Gastroesophageal sphincter (tissue), 4 donors: ENCODE results near the gene TM4SF5. TPM values are rescaled to one million over a fixed set of nuclear protein-coding genes. Genes with fewer than 3 reads are reported as not detected.

Experiments used
- ATAC-seq: fragments of 150-250 bp; one replicate; pipeline ENCODE4 v1.9.1; 2016; ENCODE audit warnings: mild to moderate bottlenecking, moderate library complexity
- H3K27ac ChIP-seq, 4 donors: fragments of 200-600 bp; sonication (generic) in 3 of 4; 1 replicate in 3 of 4; 2 replicates in 1 of 4; pipeline ENCODE4 v1.5.1; 2016 to 2019
- H3K27me3 ChIP-seq: fragments of 200-600 bp; sonication (generic); one replicate; pipeline ENCODE4 v1.5.1; 2019
- H3K36me3 ChIP-seq, 2 donors: fragments of 200-600 bp; sonication (generic); one replicate each; pipeline ENCODE4 v1.5.1; 2019; ENCODE audit warnings: control low read depth in 1 of 2
- H3K4me1 ChIP-seq, 3 donors: fragments of 200-600 bp; sonication (generic); 1 replicate in 2 of 3; 2 replicates in 1 of 3; pipeline ENCODE4 v1.5.1; 2016 to 2019; ENCODE audit warnings: control low read depth in 2 of 3
- H3K4me3 ChIP-seq, 2 donors: fragments of 200-600 bp; sonication (generic); one replicate each; pipeline ENCODE4 v1.5.1; 2019; ENCODE audit warnings: mild to moderate bottlenecking in 1 of 2, moderate library complexity in 1 of 2
- H3K9me3 ChIP-seq, 3 donors: fragments of 200-600 bp; sonication (generic); one replicate each; pipeline ENCODE4 v1.5.1; 2017 to 2019; ENCODE audit warnings: control low read depth in 2 of 3
- CTCF ChIP-seq, 4 experiments: fragments of 200-600 bp in 2 of 4; fragments of 450-650 bp in 2 of 4; sonication (generic) in 1 of 4; IDR thresholded peaks; one replicate each; pipeline ENCODE4 v1.5.1; 2017 to 2019; ENCODE audit warnings: antibody characterized with exemption in 4 of 4, mild to moderate bottlenecking in 2 of 4, moderate library complexity in 2 of 4
- EP300 ChIP-seq: sonication (generic); formaldehyde crosslinking; IDR thresholded peaks from one replicate; pipeline ENCODE4 v1.6.1; 2017; ENCODE audit warnings: antibody characterized with exemption, mild to moderate bottlenecking
- POLR2A ChIP-seq, 2 donors: fragments of 450-650 bp; IDR thresholded peaks; one replicate each; pipeline ENCODE4 v1.6.1; 2017; ENCODE audit warnings: antibody characterized with exemption in 2 of 2, mild to moderate bottlenecking in 2 of 2, moderate library complexity in 1 of 2
- POLR2AphosphoS5 ChIP-seq: sonication (generic); formaldehyde crosslinking; IDR thresholded peaks from one replicate; pipeline ENCODE4 v1.6.1; 2017; ENCODE audit warnings: antibody characterized with exemption
- WGBS, 2 donors: methylation state at CpG; one replicate each; pipeline ENCODE4 v1.1.5; 2018; ENCODE audit warnings: low coverage in 1 of 2; 5-methylcytosine and 5-hydroxymethylcytosine counted together
- total RNA-seq, 4 donors: library from RNA; depleted of rRNA; stranded (reverse); fragments of >200 nt; gene quantifications; one replicate each; pipeline ENCODE4 v1.1.0, GENCODE V29; 2016

The TM4SF5 gene
- total RNA-seq, 4 donors from 2014 or later, result not detected

GRCh38 chr17:4759776-4760236 is 11.9 kb upstream of the TM4SF5 start:
- Histone ChIP-seq H3K4me3 (no peak overlapping the region), H3K4me1 (no peaks in the 10 kb centered on the region), H3K9me3 (no peaks in the 10 kb centered on the region), H3K36me3 (no peaks in the 10 kb centered on the region), H3K27me3 (peaks cover 74% of the 10 kb centered on the region), H3K27ac (no peak overlapping the region)
- peak; percentile 43 for ATAC-seq
- WGBS, 2 donors, result 60 to 87% methylated on average over 5 to 7 of the region's 10 CpGs
- TF ChIP-seq EP300 (no peak), POLR2A (IDR thresholded peaks at IDR 0.05) (no peak), CTCF (IDR thresholded peaks at IDR 0.05) (no peak), POLR2AphosphoS5 (no peak)

GRCh38 chr17:4764595-4764994 is 7.1 kb upstream of the TM4SF5 start:
- H3K4me1 ChIP-seq, result no peaks in the 10 kb centered on the region
- 47 to 58% methylated on average over 2 of the region's 3 CpGs for WGBS, 2 donors
- TF ChIP-seq CTCF (IDR thresholded peaks at IDR 0.05), result no peak
- no peak for TF ChIP-seq EP300
- no peak for TF ChIP-seq POLR2A (IDR thresholded peaks at IDR 0.05)
- no peak for TF ChIP-seq POLR2AphosphoS5
- H3K27ac ChIP-seq, result peak overlapping the region in 1 of 4 donors; percentile 33
- H3K36me3 ChIP-seq, result no peaks in the 10 kb centered on the region
- peak; percentile 60 for ATAC-seq
- H3K27me3 ChIP-seq, result peaks cover 39% of the 10 kb centered on the region
- no peak overlapping the region for H3K4me3 ChIP-seq
- no peaks in the 10 kb centered on the region for H3K9me3 ChIP-seq

GRCh38 chr17:4766201-4766600 is 5.5 kb upstream of the TM4SF5 start:
- Histone ChIP-seq H3K9me3 (no peaks in the 10 kb centered on the region), H3K4me3 (no peak overlapping the region), H3K27me3 (peaks cover 35% of the 10 kb centered on the region), H3K36me3 (no peaks in the 10 kb centered on the region), H3K27ac (peak overlapping the region in 2 of 4 donors; percentile 17 to 31), H3K4me1 (no peaks in the 10 kb centered on the region)
- TF ChIP-seq EP300 (no peak), POLR2A (IDR thresholded peaks at IDR 0.05) (no peak), CTCF (IDR thresholded peaks at IDR 0.05) (no peak), POLR2AphosphoS5 (no peak)
- peak; percentile 39 for ATAC-seq
- WGBS, 2 donors, result 36 to 92% methylated on average over 1 to 2 of the region's 3 CpGs

GRCh38 chr17:4766723-4767122 is 5.0 kb upstream of the TM4SF5 start:
- Histone ChIP-seq H3K4me3 (no peak overlapping the region), H3K27ac (no peak overlapping the region), H3K4me1 (no peaks in the 10 kb centered on the region), H3K27me3 (peaks cover 35% of the 10 kb centered on the region), H3K9me3 (no peaks in the 10 kb centered on the region), H3K36me3 (no peaks in the 10 kb centered on the region)
- ATAC-seq, result no peak
- TF ChIP-seq EP300 (no peak), POLR2A (IDR thresholded peaks at IDR 0.05) (no peak), CTCF (IDR thresholded peaks at IDR 0.05) (no peak)
- WGBS, 2 donors, result 82 to 96% methylated on average over 3 to 7 of the region's 9 CpGs

GRCh38 chr17:4768298-4768697 is 3.4 kb upstream of the TM4SF5 start:
- Histone ChIP-seq H3K9me3 (no peaks in the 10 kb centered on the region), H3K4me3 (no peak overlapping the region), H3K4me1 (no peaks in the 10 kb centered on the region), H3K36me3 (no peaks in the 10 kb centered on the region), H3K27ac (no peak overlapping the region), H3K27me3 (peaks cover 37% of the 10 kb centered on the region)
- ATAC-seq, result no peak
- TF ChIP-seq POLR2AphosphoS5 (no peak), CTCF (IDR thresholded peaks at IDR 0.05) (no peak), POLR2A (IDR thresholded peaks at IDR 0.05) (no peak), EP300 (no peak)
- WGBS, 2 donors, result 68% methylated on average over 5 of the region's 6 CpGs; no CpG with 5 or more reads in 1 of the 2 donors
